IPS-20b (cell line): ENCODE results near the gene SCPEP1.

Experiments
- H3K27ac ChIP-seq: one replicate; pipeline ENCODE4 v1.5.1; 2013; ENCODE audit warnings: low read length
- H3K27me3 ChIP-seq: 2 replicates; pipeline ENCODE4 v1.6.1; 2013; ENCODE audit warnings: mild to moderate bottlenecking, low read length, inconsistent platforms; ENCODE audit not compliant: insufficient read depth
- H3K36me3 ChIP-seq: 2 replicates; pipeline ENCODE4 v1.6.1; 2013; ENCODE audit warnings: low read depth, mild to moderate bottlenecking, inconsistent platforms, low read length, moderate library complexity; ENCODE audit not compliant: insufficient read depth
- H3K4me1 ChIP-seq: 2 replicates; pipeline ENCODE4 v1.6.1; 2013; ENCODE audit warnings: mild to moderate bottlenecking, control low read depth, inconsistent platforms, low read length, moderate library complexity; ENCODE audit not compliant: insufficient read depth
- H3K4me3 ChIP-seq: 2 replicates; pipeline ENCODE4 v1.5.1; 2013; ENCODE audit warnings: mild to moderate bottlenecking, low read length, inconsistent platforms
- H3K9ac ChIP-seq: 2 replicates; pipeline ENCODE4 v1.6.1; 2013; ENCODE audit warnings: low read depth, mild to moderate bottlenecking, inconsistent platforms, low read length, moderate library complexity
- H3K9me3 ChIP-seq: 2 replicates; pipeline ENCODE4 v1.6.1; 2013; ENCODE audit warnings: mild to moderate bottlenecking, low read depth, low read length, inconsistent platforms; ENCODE audit not compliant: insufficient read depth

Gene SCPEP1

GRCh38 chr17:57032343-57032742, 54.4 kb downstream of the SCPEP1 start:
- no peak overlapping the region for H3K27ac ChIP-seq
- no peaks in the 10 kb centered on the region for H3K36me3 ChIP-seq
- H3K4me3 ChIP-seq, result no peak overlapping the region
- H3K9ac ChIP-seq, result no peak overlapping the region
- peaks cover 19% of the 10 kb centered on the region for H3K9me3 ChIP-seq
- no peaks in the 10 kb centered on the region; the same call in 1 of the 2 replicates for H3K4me1 ChIP-seq
- H3K27me3 ChIP-seq, result no peaks in the 10 kb centered on the region

- Histone ChIP-seq H3K4me1 (no peaks in the 10 kb centered on the region; the same call in 1 of the 2 replicates), H3K9ac (no peak overlapping the region), H3K4me3 (no peak overlapping the region), H3K27ac (no peak overlapping the region), H3K36me3 (no peaks in the 10 kb centered on the region), H3K27me3 (no peaks in the 10 kb centered on the region), H3K9me3 (peaks cover 10% of the 10 kb centered on the region)
Observed at GRCh38 chr17:57033296-57033695, 55.4 kb downstream of the SCPEP1 start.

- H3K36me3 ChIP-seq, result no peaks in the 10 kb centered on the region
- no peaks in the 10 kb centered on the region for H3K27me3 ChIP-seq
- no peaks in the 10 kb centered on the region; the same call in 1 of the 2 replicates for H3K4me1 ChIP-seq
- H3K9ac ChIP-seq, result no peak overlapping the region
- H3K27ac ChIP-seq, result no peak overlapping the region
- no peaks in the 10 kb centered on the region for H3K9me3 ChIP-seq
- H3K4me3 ChIP-seq, result no peak overlapping the region
Observed at GRCh38 chr17:57034807-57035754, 57.1 kb downstream of the SCPEP1 start.

- Histone ChIP-seq H3K9me3 (no peaks in the 10 kb centered on the region), H3K27me3 (no peaks in the 10 kb centered on the region), H3K4me3 (no peak overlapping the region), H3K27ac (no peak overlapping the region), H3K9ac (no peak overlapping the region), H3K36me3 (no peaks in the 10 kb centered on the region), H3K4me1 (no peaks in the 10 kb centered on the region; the same call in 1 of the 2 replicates)
Observed at GRCh38 chr17:57035971-57036481, 58.1 kb downstream of the SCPEP1 start.

- no peaks in the 10 kb centered on the region; the same call in 1 of the 2 replicates for H3K4me1 ChIP-seq
- H3K27me3 ChIP-seq, result no peaks in the 10 kb centered on the region
- no peak overlapping the region for H3K4me3 ChIP-seq
- no peak overlapping the region for H3K9ac ChIP-seq
- H3K27ac ChIP-seq, result no peak overlapping the region
- H3K9me3 ChIP-seq, result no peaks in the 10 kb centered on the region
- H3K36me3 ChIP-seq, result no peaks in the 10 kb centered on the region
Observed at GRCh38 chr17:57037411-57037810, 59.5 kb downstream of the SCPEP1 start.

- Histone ChIP-seq H3K27me3 (no peaks in the 10 kb centered on the region), H3K4me1 (no peaks in the 10 kb centered on the region), H3K36me3 (no peaks in the 10 kb centered on the region), H3K4me3 (no peak overlapping the region), H3K9me3 (no peaks in the 10 kb centered on the region), H3K9ac (no peak overlapping the region), H3K27ac (no peak overlapping the region)
Observed at GRCh38 chr17:57038486-57038885, 60.6 kb downstream of the SCPEP1 start.

- H3K9me3 ChIP-seq, result no peaks in the 10 kb centered on the region
- no peaks in the 10 kb centered on the region for H3K4me1 ChIP-seq
- no peaks in the 10 kb centered on the region for H3K36me3 ChIP-seq
- H3K9ac ChIP-seq, result no peak overlapping the region
- H3K27ac ChIP-seq, result no peak overlapping the region
- no peak overlapping the region for H3K4me3 ChIP-seq
- no peaks in the 10 kb centered on the region for H3K27me3 ChIP-seq
Observed at GRCh38 chr17:57040571-57040970, 62.6 kb downstream of the SCPEP1 start.

- Histone ChIP-seq H3K27ac (no peak overlapping the region), H3K27me3 (no peaks in the 10 kb centered on the region), H3K36me3 (no peaks in the 10 kb centered on the region), H3K4me3 (no peak overlapping the region), H3K9ac (no peak overlapping the region), H3K4me1 (no peaks in the 10 kb centered on the region), H3K9me3 (no peaks in the 10 kb centered on the region)
Observed at GRCh38 chr17:57043276-57043675, 65.3 kb downstream of the SCPEP1 start.

GRCh38 chr17:57044976-57045867, 67.3 kb downstream of the SCPEP1 start:
- no peaks in the 10 kb centered on the region for H3K27me3 ChIP-seq
- no peak overlapping the region for H3K9ac ChIP-seq
- H3K9me3 ChIP-seq, result no peaks in the 10 kb centered on the region
- no peaks in the 10 kb centered on the region for H3K36me3 ChIP-seq
- H3K4me3 ChIP-seq, result no peak overlapping the region
- H3K4me1 ChIP-seq, result no peaks in the 10 kb centered on the region
- no peak overlapping the region for H3K27ac ChIP-seq

GRCh38 chr17:57045868-57046704, 68.2 kb downstream of the SCPEP1 start:
- Histone ChIP-seq H3K9ac (no peak overlapping the region), H3K4me1 (no peaks in the 10 kb centered on the region), H3K27ac (no peak overlapping the region), H3K27me3 (no peaks in the 10 kb centered on the region), H3K4me3 (no peak overlapping the region), H3K9me3 (no peaks in the 10 kb centered on the region), H3K36me3 (no peaks in the 10 kb centered on the region)

- Histone ChIP-seq H3K4me3 (no peak overlapping the region), H3K9ac (no peak overlapping the region), H3K27me3 (no peaks in the 10 kb centered on the region), H3K9me3 (no peaks in the 10 kb centered on the region), H3K4me1 (peaks cover 2% of the 10 kb centered on the region; the same call in 1 of the 2 replicates), H3K27ac (no peak overlapping the region), H3K36me3 (no peaks in the 10 kb centered on the region)
Observed at GRCh38 chr17:57046749-57047148, 68.8 kb downstream of the SCPEP1 start.
